Stimulated activated CD4-positive, alpha-beta T cell treated with anti-CD3 and anti-CD28 coated beads, Interleukin-2, amount 100 ng/mL, for 48 hours (primary cell): ENCODE results near the gene APCDD1.

Experiments
- DNase-seq, 2 donors: peaks; one replicate each; pipeline ENCODE4 v3.0.0-alpha.2; 2020

The APCDD1 gene

GRCh38 chr18:10453806-10454680 lies at the start of gene APCDD1:
Gene APCDD1, plus strand, starts transcription at chr18:10454635. Its CDS starts 347 bp downstream, at chr18:10454982.
- DNase-seq = no peak

- DNase-seq = no peak
Measured at GRCh38 chr18:10405014-10405493, 49.4 kb upstream of the APCDD1 start.

GRCh38 chr18:10405816-10406663 lies 48.4 kb upstream of the APCDD1 start:
- no peak for DNase-seq

- DNase-seq = no peak
Measured at GRCh38 chr18:10408131-10408530, 46.3 kb upstream of the APCDD1 start.

GRCh38 chr18:10409041-10409440 lies 45.4 kb upstream of the APCDD1 start:
- DNase-seq = no peak

GRCh38 chr18:10410472-10411308 lies 43.7 kb upstream of the APCDD1 start:
- no peak for DNase-seq

- DNase-seq = no peak
Measured at GRCh38 chr18:10412933-10413332, 41.5 kb upstream of the APCDD1 start.

GRCh38 chr18:10413722-10414121 lies 40.7 kb upstream of the APCDD1 start:
- DNase-seq = no peak

GRCh38 chr18:10414293-10414842 lies 40.1 kb upstream of the APCDD1 start:
- no peak for DNase-seq

GRCh38 chr18:10416065-10416464 lies 38.4 kb upstream of the APCDD1 start:
- no peak for DNase-seq

GRCh38 chr18:10417191-10417590 lies 37.2 kb upstream of the APCDD1 start:
- DNase-seq = no peak

GRCh38 chr18:10417664-10418063 lies 36.8 kb upstream of the APCDD1 start:
- DNase-seq = no peak

- no peak for DNase-seq
Measured at GRCh38 chr18:10418836-10419235, 35.6 kb upstream of the APCDD1 start.

GRCh38 chr18:10419420-10420103 lies 34.9 kb upstream of the APCDD1 start:
- DNase-seq = no peak

GRCh38 chr18:10420561-10421352 lies 33.7 kb upstream of the APCDD1 start:
- no peak for DNase-seq

GRCh38 chr18:10421859-10422258 lies 32.6 kb upstream of the APCDD1 start:
- no peak for DNase-seq

GRCh38 chr18:10422731-10423130 lies 31.7 kb upstream of the APCDD1 start:
- no peak for DNase-seq

GRCh38 chr18:10424585-10425307 lies 29.7 kb upstream of the APCDD1 start:
- no peak for DNase-seq

GRCh38 chr18:10430677-10431076 lies 23.8 kb upstream of the APCDD1 start:
- no peak for DNase-seq

GRCh38 chr18:10431680-10432079 lies 22.8 kb upstream of the APCDD1 start:
- DNase-seq = no peak
